Upper lobe of left lung (tissue), 6 donors: ENCODE results near the gene FAM185A. TPM values are rescaled to one million over a fixed set of nuclear protein-coding genes. Genes with fewer than 3 reads are reported as not detected.

Experiments
- ATAC-seq, 2 donors: fragments of 200-7000 bp; cut with Tn5 transposase; one replicate each; pipeline ENCODE4 v1.9.1; 2022; ENCODE audit warnings: mild to moderate bottlenecking in 2 of 2, moderate library complexity in 2 of 2; ENCODE audit not compliant: low FRiP score in 2 of 2
- DNase-seq, 2 donors: peaks; one replicate each; pipeline ENCODE4 v3.0.0-alpha.2; 2019 to 2020
- H3K27ac ChIP-seq, 4 donors: fragments of 200-600 bp; sonication (generic); one replicate each; pipeline ENCODE4 v1.5.1; 2016 to 2019
- H3K27me3 ChIP-seq, 4 donors: fragments of 200-600 bp; sonication (generic); one replicate each; pipeline ENCODE4 v1.5.1; 2017 to 2019
- H3K36me3 ChIP-seq, 4 donors: fragments of 200-600 bp; sonication (generic); one replicate each; pipeline ENCODE4 v1.5.1; 2016 to 2019
- H3K4me1 ChIP-seq, 4 donors: fragments of 200-600 bp; sonication (generic); one replicate each; pipeline ENCODE4 v1.5.1; 2018 to 2019
- H3K4me3 ChIP-seq, 4 donors: fragments of 200-600 bp; sonication (generic); one replicate each; pipeline ENCODE4 v1.5.1; 2017 to 2019; ENCODE audit warnings: mild to moderate bottlenecking in 2 of 4, moderate library complexity in 1 of 4
- H3K9me3 ChIP-seq, 4 donors: fragments of 200-600 bp; sonication (generic); one replicate each; pipeline ENCODE4 v1.5.1; 2018 to 2019
- CTCF ChIP-seq, 6 experiments: fragments of 450-650 bp in 4 of 6; fragments of 200-600 bp in 2 of 6; sonication (generic) in 2 of 6; IDR thresholded peaks; one replicate each; pipeline ENCODE4 v1.5.1; 2016 to 2019; ENCODE audit warnings: antibody characterized with exemption in 6 of 6
- EP300 ChIP-seq, 4 donors: sonication (generic); formaldehyde crosslinking; IDR thresholded peaks; one replicate each; pipeline ENCODE4 v1.5.1; 2017; ENCODE audit warnings: antibody characterized with exemption in 4 of 4, control low read depth in 2 of 4
- POLR2A ChIP-seq, 4 donors: fragments of 450-650 bp; IDR thresholded peaks; one replicate each; pipeline ENCODE4 v1.5.1; 2016 to 2017; ENCODE audit warnings: antibody characterized with exemption in 4 of 4, mild to moderate bottlenecking in 2 of 4
- POLR2AphosphoS5 ChIP-seq, 2 donors: sonication (generic); formaldehyde crosslinking; IDR thresholded peaks; one replicate each; pipeline ENCODE4 v1.5.1; 2017; ENCODE audit warnings: antibody characterized with exemption in 2 of 2
- WGBS, 2 donors: methylation state at CpG; one replicate each; pipeline ENCODE4 v1.1.5; 2017 to 2018; 5-methylcytosine and 5-hydroxymethylcytosine counted together
- total RNA-seq, 6 donors: library from RNA; depleted of rRNA in 4 of 6; stranded (reverse); fragments of >200 nt in 4 of 6; gene quantifications; one replicate each; pipeline versions ENCODE4 v1.1.0 to v1.2.1, GENCODE V29; 2016 to 2021
- donor health status: DM: no; HTN: no; CAD: no; lungs with moderate emphysema.
- donor health status: DM: no; HTN: yes; CAD: no; lungs with severe emphysema.

FAM185A gene
- total RNA-seq, 6 donors from 2014 or later, result 6.2 to 55.5 (median 13.5) TPM

- H3K27ac ChIP-seq, result no peak overlapping the region
- ATAC-seq (no peak), DNase-seq (no peak)
- H3K4me1 ChIP-seq, result peaks cover 0 to 2% (median 0%) of the 10 kb centered on the region in 4 donors
- WGBS, 2 donors, result 23 to 27% methylated on average over 2 of the region's 2 CpGs
- no peak overlapping the region for H3K4me3 ChIP-seq
- H3K9me3 ChIP-seq, result no peaks in the 10 kb centered on the region
- no peaks in the 10 kb centered on the region for H3K27me3 ChIP-seq
- H3K36me3 ChIP-seq, result no peaks in the 10 kb centered on the region
- TF ChIP-seq EP300 (IDR thresholded peaks at IDR 0.05), result no peak
- no peak for TF ChIP-seq CTCF (IDR thresholded peaks at IDR 0.05)
- no peak for TF ChIP-seq POLR2A (IDR thresholded peaks at IDR 0.05)
- TF ChIP-seq POLR2AphosphoS5 (IDR thresholded peaks at IDR 0.05), result no peak
These were observed 70.4 kb downstream of the FAM185A start for GRCh38 chr7:102819151-102819550.

- no peak for ATAC-seq
- Histone ChIP-seq H3K27me3 (no peaks in the 10 kb centered on the region), H3K9me3 (no peaks in the 10 kb centered on the region), H3K4me1 (peaks cover 0 to 2% (median 0%) of the 10 kb centered on the region in 4 donors), H3K4me3 (no peak overlapping the region), H3K27ac (no peak overlapping the region), H3K36me3 (peaks cover 0 to 6% (median 1%) of the 10 kb centered on the region in 4 donors)
- no peak for DNase-seq
- no peak for TF ChIP-seq EP300 (IDR thresholded peaks at IDR 0.05)
- no peak for TF ChIP-seq POLR2AphosphoS5 (IDR thresholded peaks at IDR 0.05)
- TF ChIP-seq CTCF (IDR thresholded peaks at IDR 0.05), result no peak
- no peak for TF ChIP-seq POLR2A (IDR thresholded peaks at IDR 0.05)
- 90 to 100% methylated on average over 2 of the region's 2 CpGs for WGBS, 2 donors
These were observed 73.4 kb downstream of the FAM185A start for GRCh38 chr7:102821994-102822747.

- Histone ChIP-seq H3K9me3 (no peaks in the 10 kb centered on the region), H3K27ac (no peak overlapping the region), H3K36me3 (peaks cover 0 to 9% (median 3%) of the 10 kb centered on the region in 4 donors), H3K4me3 (no peak overlapping the region), H3K27me3 (no peaks in the 10 kb centered on the region), H3K4me1 (peaks cover 0 to 2% (median 0%) of the 10 kb centered on the region in 4 donors)
- TF ChIP-seq POLR2AphosphoS5 (IDR thresholded peaks at IDR 0.05), result no peak
- TF ChIP-seq EP300 (IDR thresholded peaks at IDR 0.05), result no peak
- no peak for TF ChIP-seq CTCF (IDR thresholded peaks at IDR 0.05)
- no peak for TF ChIP-seq POLR2A (IDR thresholded peaks at IDR 0.05)
- WGBS, 2 donors, result 74 to 75% methylated on average over 6 of the region's 6 CpGs
- DNase-seq, result no peak
- no peak for ATAC-seq
These were observed 74.8 kb downstream of the FAM185A start for GRCh38 chr7:102823390-102824119.

GRCh38 chr7:102828286-102828685 lies 79.5 kb downstream of the FAM185A start:
- H3K4me1 ChIP-seq, result no peaks in the 10 kb centered on the region
- no peaks in the 10 kb centered on the region for H3K27me3 ChIP-seq
- H3K4me3 ChIP-seq, result no peak overlapping the region
- H3K36me3 ChIP-seq, result peaks cover 0 to 17% (median 6%) of the 10 kb centered on the region in 4 donors
- DNase-seq (no peak), ATAC-seq (no peak)
- WGBS, 2 donors, result 89 to 91% methylated on average over 2 of the region's 2 CpGs
- TF ChIP-seq POLR2AphosphoS5 (IDR thresholded peaks at IDR 0.05), result no peak
- no peak for TF ChIP-seq CTCF (IDR thresholded peaks at IDR 0.05)
- no peak for TF ChIP-seq POLR2A (IDR thresholded peaks at IDR 0.05)
- TF ChIP-seq EP300 (IDR thresholded peaks at IDR 0.05), result no peak
- no peaks in the 10 kb centered on the region for H3K9me3 ChIP-seq
- no peak overlapping the region for H3K27ac ChIP-seq
